OCI-LY1 (cell line): Measurements from ENCODE around the gene SQOR.

Source experiments
- EZH2 ChIP-seq: fragments of 200-600 bp; sonication (generic), shearing (Covaris generic); IDR thresholded peaks from 2 replicates; pipeline ENCODE4 v1.8.0; 2017; ENCODE audit warnings: borderline replicate concordance, mixed run types, mild to moderate bottlenecking, antibody characterized with exemption, low read length, moderate library complexity, mixed read lengths
- TF ChIP-seq, protein P1 (sequence below): fragments of 200-600 bp; sonication (generic), shearing (Covaris generic); IDR thresholded peaks from 2 replicates; pipeline ENCODE4 v1.5.1; 2017; ENCODE audit warnings: mild to moderate bottlenecking, antibody characterized with exemption, low read length, moderate library complexity, mixed read lengths

- TF ChIP-seq, protein P1, sequence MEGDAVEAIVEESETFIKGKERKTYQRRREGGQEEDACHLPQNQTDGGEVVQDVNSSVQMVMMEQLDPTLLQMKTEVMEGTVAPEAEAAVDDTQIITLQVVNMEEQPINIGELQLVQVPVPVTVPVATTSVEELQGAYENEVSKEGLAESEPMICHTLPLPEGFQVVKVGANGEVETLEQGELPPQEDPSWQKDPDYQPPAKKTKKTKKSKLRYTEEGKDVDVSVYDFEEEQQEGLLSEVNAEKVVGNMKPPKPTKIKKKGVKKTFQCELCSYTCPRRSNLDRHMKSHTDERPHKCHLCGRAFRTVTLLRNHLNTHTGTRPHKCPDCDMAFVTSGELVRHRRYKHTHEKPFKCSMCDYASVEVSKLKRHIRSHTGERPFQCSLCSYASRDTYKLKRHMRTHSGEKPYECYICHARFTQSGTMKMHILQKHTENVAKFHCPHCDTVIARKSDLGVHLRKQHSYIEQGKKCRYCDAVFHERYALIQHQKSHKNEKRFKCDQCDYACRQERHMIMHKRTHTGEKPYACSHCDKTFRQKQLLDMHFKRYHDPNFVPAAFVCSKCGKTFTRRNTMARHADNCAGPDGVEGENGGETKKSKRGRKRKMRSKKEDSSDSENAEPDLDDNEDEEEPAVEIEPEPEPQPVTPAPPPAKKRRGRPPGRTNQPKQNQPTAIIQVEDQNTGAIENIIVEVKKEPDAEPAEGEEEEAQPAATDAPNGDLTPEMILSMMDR: no peak
- no peak for TF ChIP-seq EZH2
These were observed 13.0 kb downstream of the SQOR start for GRCh38 chr15:45647828-45648227.
